Measurements from ENCODE around the gene GFAP. TPM values are rescaled to one million over a fixed set of nuclear protein-coding genes. Genes with fewer than 3 reads are reported as not detected.

Gene GFAP
- total RNA-seq, 1 donor from 2014 or later: not detected

- Mint-ChIP-seq H3K27me3 (ENCODE audit: unreplicated experiment) (no peaks in the 10 kb centered on the region), H3K4me3 (ENCODE audit: unreplicated experiment) (no peak overlapping the region), H3K9me3 (ENCODE audit: unreplicated experiment) (no peaks in the 10 kb centered on the region), H3K4me1 (ENCODE audit: low read depth, unreplicated experiment) (no peaks in the 10 kb centered on the region), H3K27ac (ENCODE audit: unreplicated experiment) (no peak overlapping the region), H3K36me3 (ENCODE audit: unreplicated experiment) (no peaks in the 10 kb centered on the region)
- no peak for TF ChIP-seq CTCF (IDR thresholded peaks at IDR 0.05; ENCODE audit: partially characterized antibody, unreplicated experiment)
- DNase-seq: no peak
These were observed 49.4 kb downstream of the GFAP start for GRCh38 chr17:44865931-44866330.

GRCh38 chr17:44865231-44865660 is 50.1 kb downstream of the GFAP start:
- TF ChIP-seq CTCF (IDR thresholded peaks at IDR 0.05; ENCODE audit: partially characterized antibody, unreplicated experiment): peak; percentile 92
- Mint-ChIP-seq H3K27ac (ENCODE audit: unreplicated experiment) (no peak overlapping the region), H3K4me1 (ENCODE audit: low read depth, unreplicated experiment) (no peaks in the 10 kb centered on the region), H3K4me3 (ENCODE audit: unreplicated experiment) (no peak overlapping the region), H3K36me3 (ENCODE audit: unreplicated experiment) (no peaks in the 10 kb centered on the region), H3K9me3 (ENCODE audit: unreplicated experiment) (no peaks in the 10 kb centered on the region), H3K27me3 (ENCODE audit: unreplicated experiment) (no peaks in the 10 kb centered on the region)
- DNase-seq: peak; percentile 73

GRCh38 chr17:44864831-44865230 is 50.5 kb downstream of the GFAP start:
- Mint-ChIP-seq H3K9me3 (ENCODE audit: unreplicated experiment) (no peaks in the 10 kb centered on the region), H3K36me3 (ENCODE audit: unreplicated experiment) (no peaks in the 10 kb centered on the region), H3K27me3 (ENCODE audit: unreplicated experiment) (no peaks in the 10 kb centered on the region), H3K27ac (ENCODE audit: unreplicated experiment) (no peak overlapping the region), H3K4me3 (ENCODE audit: unreplicated experiment) (no peak overlapping the region), H3K4me1 (ENCODE audit: low read depth, unreplicated experiment) (no peaks in the 10 kb centered on the region)
- no peak for DNase-seq
- TF ChIP-seq CTCF (IDR thresholded peaks at IDR 0.05; ENCODE audit: partially characterized antibody, unreplicated experiment): no peak

- peaks cover 2% of the 10 kb centered on the region for H3K27me3 Mint-ChIP-seq (ENCODE audit: unreplicated experiment)
- H3K36me3 Mint-ChIP-seq (ENCODE audit: unreplicated experiment): no peaks in the 10 kb centered on the region
- no peak for TF ChIP-seq CTCF (IDR thresholded peaks at IDR 0.05; ENCODE audit: partially characterized antibody, unreplicated experiment)
- no peaks in the 10 kb centered on the region for H3K9me3 Mint-ChIP-seq (ENCODE audit: unreplicated experiment)
- H3K4me1 Mint-ChIP-seq (ENCODE audit: low read depth, unreplicated experiment): no peaks in the 10 kb centered on the region
- no peak overlapping the region for H3K27ac Mint-ChIP-seq (ENCODE audit: unreplicated experiment)
- H3K4me3 Mint-ChIP-seq (ENCODE audit: unreplicated experiment): no peak overlapping the region
- no peak for DNase-seq
These were observed 52.0 kb downstream of the GFAP start for GRCh38 chr17:44863061-44863918.

- TF ChIP-seq CTCF (IDR thresholded peaks at IDR 0.05; ENCODE audit: partially characterized antibody, unreplicated experiment): no peak
- DNase-seq: no peak
- H3K36me3 Mint-ChIP-seq (ENCODE audit: unreplicated experiment): no peaks in the 10 kb centered on the region
These were observed 52.9 kb downstream of the GFAP start for GRCh38 chr17:44862278-44862914.

More at GRCh38 chr17:44862278-44862914, 52.9 kb downstream of the GFAP start:
- H3K27ac Mint-ChIP-seq (ENCODE audit: unreplicated experiment): no peak overlapping the region
- H3K27me3 Mint-ChIP-seq (ENCODE audit: unreplicated experiment): peaks cover 2% of the 10 kb centered on the region
- no peak overlapping the region for H3K4me3 Mint-ChIP-seq (ENCODE audit: unreplicated experiment)
- H3K9me3 Mint-ChIP-seq (ENCODE audit: unreplicated experiment): no peaks in the 10 kb centered on the region
- no peaks in the 10 kb centered on the region for H3K4me1 Mint-ChIP-seq (ENCODE audit: low read depth, unreplicated experiment)
